GM19023 (cell line): ENCODE data around the gene NAALADL2.
"Not testable (repeated sequence)": the region's sequence is repeated elsewhere in the genome, so short reads cannot be mapped to it uniquely, and the experiment has no call there.

Source experiments
- ATAC-seq: cut with Tn5 transposase; IDR thresholded peaks from one replicate; pipeline ENCODE4 v1.9.1; 2021; ENCODE audit warnings: mild to moderate bottlenecking, moderate library complexity; ENCODE audit not compliant: unreplicated experiment

NAALADL2 gene

DNA sequence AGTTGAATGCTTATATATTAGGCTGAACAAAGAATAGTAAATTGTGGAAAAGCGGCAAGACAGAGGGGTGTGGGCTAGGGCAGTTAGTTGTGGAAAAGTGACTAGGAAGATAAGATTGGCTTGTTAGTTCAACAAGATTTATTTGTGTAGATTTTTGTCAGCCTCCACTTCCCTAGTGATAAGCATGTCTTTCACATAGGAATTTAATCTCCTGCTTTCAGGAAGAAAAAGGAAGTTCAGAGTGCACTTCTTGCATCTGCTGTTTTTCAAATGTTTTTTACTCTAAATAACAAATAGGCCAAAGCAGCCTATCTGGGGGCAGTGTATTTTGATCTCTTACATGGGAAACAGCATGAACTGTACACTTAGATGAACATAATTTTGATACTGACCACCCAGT lies 919.9 kb downstream of the NAALADL2 start:
- ATAC-seq = no peak

DNA sequence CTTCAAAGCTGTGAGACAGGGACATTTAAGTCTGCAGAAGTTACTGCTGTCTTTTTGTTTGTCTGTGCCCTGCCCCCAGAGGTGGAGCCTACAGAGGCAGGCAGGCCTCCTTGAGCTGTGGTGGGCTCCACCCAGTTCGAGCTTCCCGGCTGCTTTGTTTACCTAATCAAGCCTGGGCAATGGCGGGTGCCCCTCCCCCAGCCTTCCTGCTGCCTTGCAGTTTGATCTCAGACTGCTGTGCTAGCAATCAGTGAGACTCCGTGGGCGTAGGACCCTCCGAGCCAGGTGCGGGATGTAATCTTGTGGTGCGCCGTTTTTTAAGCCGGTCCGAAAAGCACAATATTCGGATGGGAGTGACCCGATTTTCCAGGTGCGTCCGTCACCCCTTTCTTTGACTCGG lies 928.0 kb downstream of the NAALADL2 start:
- not testable (repeated sequence) for ATAC-seq

DNA sequence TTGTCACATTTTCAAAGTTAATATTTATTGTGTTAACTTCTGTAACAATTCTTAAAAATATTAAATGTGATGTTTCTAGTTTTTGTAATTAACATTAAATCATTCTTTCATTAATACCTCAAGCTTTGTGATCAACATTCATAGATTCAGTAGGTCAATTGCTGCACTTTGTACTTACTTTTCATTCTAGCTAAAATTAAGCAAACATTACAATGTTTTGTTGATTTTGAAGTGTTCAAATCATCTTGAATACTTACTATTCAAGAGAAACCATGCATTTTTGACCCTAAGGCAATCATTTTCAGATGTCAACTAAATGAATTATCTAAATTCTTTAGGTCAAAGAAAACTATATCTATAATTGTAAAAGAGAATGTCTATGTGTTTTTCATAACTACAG lies 933.1 kb downstream of the NAALADL2 start:
- ATAC-seq = no peak

DNA sequence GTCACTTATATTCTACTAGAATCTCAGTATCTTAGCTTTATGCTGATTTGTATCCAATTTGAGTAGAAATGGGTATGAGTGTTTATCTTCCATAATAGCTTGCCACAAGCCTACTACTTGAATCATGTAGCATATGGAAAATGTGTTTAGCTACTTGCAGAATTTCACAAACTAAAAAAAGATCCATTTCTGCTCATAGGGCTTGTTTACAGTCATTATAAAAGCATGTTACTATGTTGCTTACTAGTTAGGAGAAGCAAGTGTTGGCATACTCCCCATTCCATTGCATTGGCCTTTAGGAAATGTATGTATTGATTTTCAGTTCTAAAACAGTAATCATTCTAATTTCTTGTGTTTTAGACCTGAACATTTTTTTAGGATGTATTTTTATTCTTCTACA lies 939.2 kb downstream of the NAALADL2 start:
- ATAC-seq = no peak

DNA sequence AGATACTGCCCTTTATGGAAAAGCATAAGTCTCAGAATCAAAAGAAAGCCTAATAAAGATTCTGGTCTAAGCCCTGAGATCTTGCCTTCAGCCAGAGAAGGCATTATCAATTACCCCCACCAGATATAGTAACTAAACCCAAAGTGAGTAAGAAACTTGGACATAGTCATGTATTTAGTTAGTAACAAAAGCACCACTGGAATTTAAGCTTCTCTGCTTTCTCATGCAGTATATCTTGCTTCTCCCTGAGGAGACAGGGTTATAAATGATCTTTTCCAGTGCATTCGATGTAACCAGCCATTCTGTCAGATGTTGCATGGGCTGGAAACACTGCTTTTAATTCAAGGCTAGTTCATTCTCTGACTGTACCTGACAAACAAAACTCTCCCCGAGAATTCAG lies 946.7 kb downstream of the NAALADL2 start:
- ATAC-seq = no peak

DNA sequence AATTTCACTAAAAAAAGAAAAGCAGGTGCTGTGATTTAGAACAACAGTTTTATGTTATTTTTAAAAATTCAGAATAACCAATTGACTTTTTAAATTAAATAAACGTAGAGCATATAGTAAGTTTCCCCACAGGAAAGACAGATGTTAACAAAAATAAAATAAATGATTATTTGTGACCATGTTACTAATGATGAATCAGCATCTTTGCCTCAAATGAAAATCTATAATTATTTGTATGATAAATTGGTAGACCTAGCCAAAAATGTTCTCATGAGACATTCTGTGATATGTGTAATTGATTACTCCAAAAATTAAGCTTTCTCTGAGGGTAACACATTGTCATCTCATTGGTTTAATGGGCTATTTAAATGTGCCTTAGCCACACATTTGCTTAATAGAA lies 948.0 kb downstream of the NAALADL2 start:
- ATAC-seq = no peak

DNA sequence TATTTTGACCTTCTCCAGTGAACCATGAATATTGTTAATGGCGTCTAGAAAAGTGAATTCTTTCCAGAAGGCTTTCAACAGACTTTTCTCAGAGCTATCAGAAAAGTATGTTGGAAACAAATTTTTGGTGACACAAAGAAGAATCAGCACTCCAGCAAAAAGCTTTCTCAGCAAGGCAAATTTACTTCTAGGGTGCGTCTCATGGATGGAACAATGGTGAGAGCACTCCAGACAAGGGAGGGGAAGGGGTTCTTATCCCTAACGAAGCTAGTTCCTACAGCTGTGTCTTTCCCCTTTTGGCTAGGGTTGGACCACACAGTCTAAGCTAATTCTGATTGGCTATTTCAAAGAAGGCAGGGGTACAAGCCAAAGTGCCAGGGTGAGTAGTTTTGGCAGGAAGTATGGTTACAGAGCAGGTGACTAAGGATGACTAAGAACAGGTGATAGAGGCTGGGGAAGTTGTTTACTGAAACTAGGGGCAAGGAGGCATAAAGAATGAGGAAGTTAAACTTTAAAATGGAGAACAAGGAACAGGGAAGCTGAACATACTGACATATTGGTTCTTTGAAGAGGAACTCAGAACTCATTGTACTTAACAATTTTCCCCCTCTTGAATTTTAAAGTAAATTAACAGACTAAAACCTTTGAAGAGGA lies 959.8 kb downstream of the NAALADL2 start:
- no peak for ATAC-seq

DNA sequence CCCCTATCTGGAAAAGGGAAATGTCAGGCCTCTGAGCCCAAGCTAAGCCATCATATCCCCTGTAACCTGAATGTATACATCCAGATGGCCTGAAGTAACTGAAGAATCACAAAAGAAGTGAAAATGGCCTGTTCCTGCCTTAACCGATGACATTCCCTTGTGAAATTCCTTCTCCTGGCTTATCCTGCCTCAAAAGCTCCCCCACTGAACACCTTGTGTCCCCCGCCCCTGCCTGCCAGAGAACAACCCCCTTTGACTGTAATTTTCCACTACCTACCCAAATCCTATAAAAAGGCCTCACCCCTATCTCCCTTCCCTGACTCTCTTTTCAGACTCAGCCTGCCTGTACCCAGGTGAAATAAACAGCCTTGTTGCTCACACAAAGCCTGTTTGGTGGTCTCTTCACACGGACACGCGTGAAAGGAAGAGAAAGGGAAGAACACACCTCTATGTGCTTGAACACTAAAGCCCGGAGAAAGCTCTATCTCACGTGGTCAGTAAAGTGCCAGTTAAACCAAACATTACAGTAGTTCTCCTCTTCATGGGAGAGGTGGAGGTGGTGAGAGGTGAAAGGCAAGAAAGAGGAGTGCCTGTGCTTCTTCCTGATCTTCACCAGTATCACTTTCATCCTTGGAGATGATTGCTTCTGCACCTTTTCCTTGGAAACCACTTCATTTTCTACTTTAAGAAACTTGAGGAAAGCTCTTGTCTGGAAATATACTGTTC lies 963.8 kb downstream of the NAALADL2 start:
- ATAC-seq = not testable (repeated sequence)

DNA sequence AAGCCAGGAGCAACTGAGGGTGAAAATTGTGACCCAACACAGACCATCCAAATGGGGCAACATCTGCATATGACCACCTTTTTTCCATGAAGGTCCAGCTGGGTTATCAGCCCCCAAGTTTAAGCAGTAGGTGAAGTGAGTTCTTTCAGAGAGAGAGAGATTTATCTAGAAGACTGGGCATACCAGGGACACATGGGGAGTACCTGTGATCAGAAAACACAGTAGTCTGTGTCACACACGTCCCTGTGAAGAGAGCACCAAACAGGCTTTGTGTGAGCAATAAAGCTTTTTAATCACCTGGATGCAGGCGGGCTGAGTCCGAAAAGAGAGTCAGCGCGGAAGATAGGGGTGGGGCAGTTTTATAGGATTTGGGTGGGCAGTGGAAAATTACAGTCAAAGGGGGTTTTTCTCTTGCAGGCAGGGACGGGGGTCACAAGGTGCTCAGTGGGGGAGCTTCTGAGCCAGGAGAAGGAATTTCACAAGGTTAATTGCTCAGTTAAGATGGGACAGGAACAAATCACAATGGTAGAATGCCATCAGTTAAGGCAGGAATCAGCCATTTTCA lies 966.0 kb downstream of the NAALADL2 start:
- not testable (repeated sequence) for ATAC-seq

DNA sequence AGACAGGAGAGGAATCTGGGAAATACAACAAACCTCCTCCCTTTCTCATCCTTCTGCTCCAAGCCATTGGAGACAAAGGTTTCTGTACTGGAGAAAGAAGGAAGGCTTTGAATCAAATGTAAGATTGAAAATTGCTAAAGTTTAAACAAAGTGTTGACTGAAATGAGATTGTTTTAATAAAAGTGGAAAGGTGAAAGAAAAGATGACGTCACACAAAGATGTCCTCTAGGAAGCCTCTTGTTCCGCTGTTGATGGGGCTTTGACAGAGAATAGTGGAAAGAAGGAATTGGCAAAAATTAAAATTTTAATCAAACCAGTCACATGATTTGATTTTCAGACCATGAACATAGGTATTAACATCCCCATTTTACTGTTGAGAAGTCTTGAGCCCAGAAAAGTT lies 967.6 kb downstream of the NAALADL2 start:
- ATAC-seq = no peak

DNA sequence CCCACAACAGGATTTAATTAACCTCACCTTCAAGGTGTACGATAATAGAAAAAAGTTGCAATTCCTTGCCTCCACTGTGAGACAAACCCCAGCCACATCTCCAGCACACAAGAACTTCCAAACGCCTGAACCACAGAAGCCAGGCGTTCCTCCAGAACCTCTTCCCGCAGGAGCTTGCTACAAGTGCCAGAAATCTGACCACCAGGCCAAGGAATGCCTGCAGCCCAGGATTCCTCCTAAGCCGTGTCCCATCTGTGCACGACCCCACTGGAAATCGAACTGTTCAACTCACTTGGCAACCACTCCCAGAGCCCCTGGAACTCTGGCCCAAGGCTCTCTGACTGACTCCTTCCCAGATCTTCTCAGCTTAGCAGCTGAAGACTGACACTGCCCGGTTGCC lies 970.7 kb downstream of the NAALADL2 start:
- not testable (repeated sequence) for ATAC-seq

DNA sequence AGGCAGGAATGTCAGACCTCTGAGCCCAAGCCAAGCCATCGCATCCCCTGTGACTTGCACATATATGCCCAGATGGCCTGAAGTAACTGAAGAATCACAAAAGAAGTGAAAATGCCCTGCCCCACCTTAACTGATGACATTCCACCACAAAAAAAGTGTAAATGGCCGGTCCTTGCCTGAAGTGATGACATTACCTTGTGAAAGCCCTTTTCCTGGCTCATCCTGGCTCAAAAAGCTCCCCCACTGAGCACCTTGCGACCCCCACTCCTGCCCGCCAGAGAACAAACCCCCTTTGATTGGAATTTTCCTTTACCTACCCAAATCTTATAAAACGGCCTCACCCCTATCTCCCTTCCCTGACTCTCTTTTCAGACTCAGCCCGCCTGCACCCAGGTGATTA lies 976.6 kb downstream of the NAALADL2 start:
- not testable (repeated sequence) for ATAC-seq

DNA sequence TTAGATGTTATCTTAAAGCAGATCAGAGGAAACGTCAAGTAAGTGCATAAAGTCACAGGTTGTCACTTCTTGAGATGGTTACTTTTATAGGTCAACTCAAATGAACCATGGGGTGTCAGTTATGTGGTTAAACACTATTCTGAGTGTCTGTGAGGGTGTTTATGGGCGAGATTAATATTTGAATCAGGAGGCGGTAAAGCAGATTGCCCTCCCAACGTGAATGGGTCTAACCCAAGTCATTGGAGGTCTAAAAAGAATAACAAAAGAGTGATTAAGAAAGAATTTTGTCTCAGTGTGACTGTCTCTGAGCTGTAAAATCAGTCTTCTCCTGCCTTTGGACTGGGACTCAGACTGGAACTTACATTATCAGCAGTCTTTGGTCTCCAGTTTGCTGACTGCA lies 977.5 kb downstream of the NAALADL2 start:
- no peak for ATAC-seq

DNA sequence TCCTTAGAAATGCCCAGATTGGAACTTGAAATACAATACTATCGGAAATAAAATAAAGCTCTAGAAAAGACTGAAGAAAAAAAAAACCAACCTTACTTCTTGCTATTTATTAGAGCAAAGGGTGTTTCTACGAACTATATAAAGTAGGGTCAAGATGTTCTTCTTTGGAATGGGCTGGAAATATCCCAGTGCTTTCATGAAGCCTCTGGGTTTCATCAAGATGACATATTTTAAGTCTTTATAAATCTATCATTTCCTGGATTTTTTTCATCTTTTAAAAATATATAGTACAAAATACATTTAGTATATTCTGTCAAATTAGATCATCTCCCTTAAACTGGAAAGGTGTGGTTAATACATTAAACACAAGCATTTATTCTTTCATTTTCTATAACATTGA lies 978.8 kb downstream of the NAALADL2 start:
- ATAC-seq = no peak

DNA sequence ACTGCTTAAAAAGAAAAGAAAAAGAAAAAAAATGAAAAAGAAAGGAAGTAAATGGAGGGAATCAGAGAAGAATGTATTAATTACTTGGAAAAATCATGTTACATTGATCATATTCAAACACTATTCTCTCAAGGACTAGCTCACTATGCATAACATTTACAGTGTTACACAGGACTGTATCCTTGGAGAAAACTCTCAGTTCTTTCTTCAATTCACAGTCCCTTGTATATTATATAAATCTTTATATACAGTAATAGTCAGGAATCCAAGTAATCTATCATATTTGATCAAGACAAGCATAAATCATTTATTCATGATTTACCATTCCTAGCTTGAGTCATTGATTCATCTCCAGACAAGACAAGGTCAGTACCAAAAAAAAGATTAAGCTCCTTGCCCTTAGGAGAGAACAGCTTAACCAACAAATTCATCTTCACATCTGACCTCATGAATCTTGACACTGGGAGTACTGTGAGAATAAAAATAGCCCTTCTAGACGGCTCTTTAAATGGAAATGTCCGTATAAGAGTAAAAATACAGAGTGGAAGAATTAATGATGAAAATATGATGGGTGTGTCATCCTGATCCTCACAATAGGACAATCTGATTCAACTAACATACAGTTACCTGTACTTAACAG lies 980.4 kb downstream of the NAALADL2 start:
- ATAC-seq = no peak

DNA sequence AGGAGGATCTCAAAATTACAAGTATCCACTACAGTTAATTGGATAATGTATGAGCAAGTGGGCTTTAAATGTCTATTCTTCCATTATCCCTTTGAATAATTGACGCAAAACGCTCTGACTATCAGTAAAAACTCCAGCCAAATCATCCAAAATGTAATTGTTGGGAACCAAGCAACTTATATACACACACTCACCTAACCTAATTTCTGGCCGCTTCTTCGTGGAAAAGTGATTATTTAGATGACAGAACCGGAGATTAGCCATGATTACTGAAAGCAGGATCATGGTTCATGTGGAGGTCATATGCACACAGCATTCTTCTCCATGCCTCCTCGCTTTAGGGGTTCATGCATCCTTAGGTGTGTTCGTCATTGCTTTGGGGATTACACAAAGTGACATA lies 992.4 kb downstream of the NAALADL2 start:
- no peak for ATAC-seq

DNA sequence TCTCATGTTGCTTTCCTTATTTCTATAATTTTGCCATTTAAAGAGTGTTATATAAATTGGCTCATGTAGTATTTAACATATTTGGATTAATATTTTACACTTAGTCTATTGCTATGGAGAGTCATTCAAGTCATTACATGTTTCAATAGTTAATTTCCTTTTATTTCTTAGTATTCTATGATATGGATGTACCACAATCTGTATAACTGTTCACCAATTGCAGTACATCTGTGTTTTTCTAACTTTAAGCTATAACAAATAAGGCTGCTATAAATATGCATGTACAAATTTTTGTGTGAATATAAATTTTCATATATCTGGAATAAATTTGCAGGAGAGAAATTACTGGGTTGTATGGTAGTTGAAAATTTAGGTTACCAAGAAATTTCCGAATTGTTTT lies 993.4 kb downstream of the NAALADL2 start:
- ATAC-seq = no peak

DNA sequence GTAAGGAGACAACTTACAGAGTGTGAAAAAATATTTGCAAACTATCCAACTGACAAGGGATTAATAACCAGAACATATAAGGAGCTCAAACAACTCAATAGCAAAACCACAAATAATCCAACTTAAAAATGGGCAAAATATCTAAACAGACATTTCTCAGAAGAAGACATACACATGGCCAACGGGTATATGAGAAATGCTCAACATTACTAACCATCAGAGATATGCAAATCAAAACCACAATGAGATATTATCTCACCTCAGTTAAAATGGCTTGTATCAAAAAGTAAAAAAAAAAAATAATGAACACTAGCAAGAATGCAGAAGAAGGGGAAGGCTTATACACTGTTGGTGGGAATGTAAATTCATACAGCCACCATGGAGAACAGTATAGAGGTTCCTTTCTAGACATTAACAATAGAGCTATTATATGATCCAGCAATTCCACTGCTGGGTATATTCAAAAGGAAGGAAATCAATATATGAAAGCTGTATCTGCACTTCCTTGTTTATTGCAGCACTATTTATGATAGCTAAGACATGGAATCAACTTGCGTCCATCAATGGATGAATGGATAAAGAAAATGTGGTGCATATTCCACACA lies 998.6 kb downstream of the NAALADL2 start:
- ATAC-seq = no peak
